ENCODE data around the gene STXBP6.

The STXBP6 gene

GRCh38 chr14:25052385-25052784 lies 2.4 kb upstream of the STXBP6 start:
- no peak for DNase-seq (ENCODE audit: low read depth)

- DNase-seq (ENCODE audit: low read depth): no peak
These were observed 563 bp upstream of the STXBP6 start for GRCh38 chr14:25050269-25051150.

GRCh38 chr14:25049093-25049567 lies 817 bp downstream of the STXBP6 start:
- DNase-seq (ENCODE audit: low read depth): no peak

GRCh38 chr14:25048170-25049016 lies 1.6 kb downstream of the STXBP6 start:
- no peak for DNase-seq (ENCODE audit: low read depth)

DNA sequence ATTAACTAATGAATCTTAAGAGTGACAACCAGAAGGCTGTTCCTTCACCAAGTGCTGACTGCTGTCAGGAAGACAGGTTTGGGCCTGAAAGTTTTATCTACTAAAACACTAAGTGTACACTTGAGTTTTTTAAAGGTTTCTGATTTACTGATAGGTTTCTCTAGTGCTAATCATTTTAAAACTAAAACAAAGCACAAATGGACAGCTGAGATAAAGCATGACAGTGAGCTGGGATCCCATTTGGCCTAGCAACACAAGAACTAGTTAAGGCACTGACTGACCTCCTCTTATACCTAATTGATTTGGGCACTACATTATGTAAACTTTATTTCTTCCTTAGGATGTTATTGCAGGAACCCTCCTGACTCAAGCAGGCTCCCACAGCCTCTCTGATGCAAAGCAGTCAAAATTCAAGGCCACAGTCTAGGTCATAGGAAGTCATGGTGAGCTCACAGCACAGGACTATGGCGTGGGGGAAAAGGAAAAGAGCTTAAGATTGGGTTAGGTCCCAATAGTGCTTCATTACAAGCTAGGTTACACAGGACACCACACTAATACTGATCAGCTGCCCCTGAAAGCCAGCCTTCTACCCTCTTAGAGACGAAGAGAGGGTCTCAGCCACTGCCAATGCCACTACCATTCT lies 3.5 kb downstream of the STXBP6 start:
- no peak for DNase-seq (ENCODE audit: low read depth)

DNA sequence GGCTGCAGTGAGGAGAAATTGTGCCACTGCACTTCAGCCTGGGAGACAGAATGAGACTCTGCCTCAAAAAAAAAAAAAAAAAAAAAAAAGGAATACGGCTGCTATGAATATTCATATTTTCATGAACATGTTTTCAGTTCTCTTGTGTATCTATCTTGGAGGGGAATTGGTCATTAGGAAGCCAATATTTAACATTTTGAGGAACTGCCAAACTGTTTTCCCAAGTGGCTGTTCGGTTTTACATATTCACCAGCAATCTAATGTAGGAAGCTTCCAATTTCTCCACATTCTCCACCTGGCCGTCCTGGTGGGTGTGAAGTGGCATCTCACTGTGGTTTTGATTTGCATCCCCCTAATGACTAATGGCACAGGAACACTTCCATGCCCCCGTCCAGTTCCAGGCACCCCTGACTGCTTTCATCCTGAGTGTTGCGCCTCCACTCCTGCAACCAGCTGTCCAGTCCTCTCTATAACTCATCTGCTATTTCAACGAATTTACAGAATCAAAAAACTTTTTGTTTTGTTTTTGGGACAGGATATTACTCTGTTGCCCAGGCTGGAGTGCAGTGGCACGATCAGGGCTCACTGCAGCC lies 5.7 kb downstream of the STXBP6 start:
- no peak for DNase-seq (ENCODE audit: low read depth)

GRCh38 chr14:25042362-25043299 lies 7.3 kb downstream of the STXBP6 start:
- DNase-seq (ENCODE audit: low read depth): no peak

DNA sequence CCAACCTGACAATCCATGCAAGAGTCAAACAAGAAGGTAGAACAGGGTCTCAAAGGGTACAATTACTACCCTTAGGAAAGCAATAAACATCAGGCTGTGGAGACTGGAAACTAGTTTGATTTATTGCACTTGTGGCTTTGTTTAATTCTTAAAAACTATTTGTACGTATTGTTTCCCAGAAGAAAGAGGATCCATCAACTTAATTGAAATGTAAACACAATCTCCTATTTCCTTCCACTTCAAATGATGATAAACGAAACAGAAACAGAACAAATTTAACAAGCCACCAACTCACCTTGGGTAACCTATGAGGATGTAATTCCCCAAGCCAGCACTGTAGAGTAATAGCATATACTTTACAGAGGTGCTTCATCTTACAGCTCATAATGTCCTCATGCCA lies 8.0 kb downstream of the STXBP6 start:
- no peak for DNase-seq (ENCODE audit: low read depth)

DNA sequence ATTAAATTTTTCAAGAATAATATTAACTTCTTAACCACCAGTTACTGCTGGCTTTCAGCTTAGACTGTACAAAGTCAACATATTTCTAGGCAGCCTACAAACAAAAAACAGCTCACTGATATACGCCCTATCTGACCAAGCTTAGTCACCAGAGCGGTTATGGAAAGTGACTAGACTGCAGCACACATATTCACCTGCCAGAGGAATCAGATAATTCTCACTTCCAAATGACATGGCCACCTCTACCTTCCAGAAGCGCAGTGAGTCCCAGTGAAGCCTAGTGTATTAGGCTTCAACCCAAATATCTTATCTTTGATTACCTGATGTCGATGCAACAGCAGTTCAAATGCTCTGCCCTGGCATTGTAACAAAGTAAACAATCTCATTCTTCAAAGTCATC lies 8.5 kb downstream of the STXBP6 start:
- DNase-seq (ENCODE audit: low read depth): no peak

DNA sequence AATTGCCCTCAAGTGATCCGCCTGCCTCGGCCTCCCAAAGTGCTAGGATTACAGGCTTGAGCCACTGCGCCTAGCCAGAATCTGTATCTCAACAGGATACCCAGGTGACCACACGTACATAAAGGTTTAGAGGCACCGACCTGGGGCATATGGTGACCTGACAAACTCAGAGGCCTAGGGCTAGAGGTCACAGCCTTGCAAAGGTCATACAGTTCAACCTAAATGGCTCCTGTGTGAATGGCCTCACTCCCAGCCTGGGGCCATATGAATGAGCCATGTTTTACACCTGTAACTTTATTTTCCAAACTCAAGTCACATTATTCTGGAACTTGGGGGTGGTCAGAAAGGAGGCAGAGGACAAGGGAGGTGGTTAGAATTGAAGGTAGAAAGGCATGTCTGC lies 10.0 kb downstream of the STXBP6 start:
- no peak for DNase-seq (ENCODE audit: low read depth)

DNA sequence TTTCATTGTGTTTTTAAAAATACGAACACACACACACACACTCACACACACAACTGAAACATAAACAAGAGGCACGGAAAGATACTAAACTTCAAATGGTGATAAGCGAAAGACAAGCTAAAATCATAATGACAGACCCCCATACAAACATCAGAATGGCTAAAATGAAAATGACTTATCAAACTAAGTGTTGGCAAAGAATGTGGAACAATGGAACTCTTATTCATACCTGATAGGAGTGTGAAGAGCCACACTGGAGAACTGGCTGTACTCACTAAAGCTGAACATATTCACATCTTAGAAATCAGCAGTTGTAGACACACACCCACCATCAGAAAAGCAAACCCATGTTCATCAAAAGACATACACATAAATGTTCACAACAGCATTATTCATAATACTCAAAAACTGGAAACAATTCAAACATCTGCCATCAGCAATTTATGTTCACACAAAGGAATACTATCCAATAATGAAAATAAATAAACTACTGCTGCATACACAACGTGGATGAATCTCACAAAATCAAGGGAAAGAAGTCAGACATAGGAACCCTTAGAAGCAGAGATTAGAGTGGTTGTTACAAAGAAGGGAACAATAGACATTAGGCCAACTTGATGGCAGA lies 11.8 kb downstream of the STXBP6 start:
- no peak for DNase-seq (ENCODE audit: low read depth)

GRCh38 chr14:25037032-25037431 lies 12.9 kb downstream of the STXBP6 start:
- DNase-seq (ENCODE audit: low read depth): no peak

DNA sequence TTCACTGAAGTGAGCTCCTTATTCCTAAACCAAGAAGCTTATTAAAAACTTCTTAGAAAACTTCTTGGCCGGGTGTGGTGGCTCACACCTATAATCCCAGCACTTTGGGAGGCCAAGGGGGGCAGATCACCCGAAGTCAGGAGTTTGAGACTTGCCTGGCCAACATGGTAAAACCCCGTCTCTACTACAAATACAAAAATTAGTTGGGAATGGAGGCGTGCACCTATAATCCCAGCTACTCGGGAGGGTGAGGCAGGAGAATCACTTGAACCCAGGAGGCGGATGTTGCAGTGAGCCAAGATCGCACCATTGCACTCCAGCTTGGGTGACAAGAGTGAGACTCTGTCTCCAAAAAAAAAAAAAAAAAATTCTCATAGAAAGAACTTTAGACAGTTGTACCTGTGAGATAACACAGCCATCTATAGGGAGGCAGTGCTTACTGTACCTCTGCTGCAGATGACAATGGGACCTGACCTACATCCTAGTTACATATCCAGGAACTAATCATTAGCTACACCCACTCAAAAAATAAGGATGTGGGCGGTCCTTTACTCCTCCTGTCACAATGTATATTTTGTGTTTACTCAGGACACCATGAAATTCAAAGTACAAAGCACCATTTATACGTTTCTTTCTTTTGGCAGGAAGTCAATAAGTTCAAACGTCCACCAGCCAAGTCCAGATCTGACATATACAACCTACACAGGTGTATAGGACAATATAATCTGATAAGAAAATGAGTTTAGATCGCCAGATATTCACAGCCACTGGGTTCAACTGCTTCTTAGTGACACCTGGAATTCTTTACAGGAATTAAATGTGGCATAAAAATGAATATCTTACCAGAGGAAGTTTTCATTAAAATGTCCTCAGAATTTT lies 14.9 kb downstream of the STXBP6 start:
- no peak for DNase-seq (ENCODE audit: low read depth)

- DNase-seq (ENCODE audit: low read depth): no peak
These were observed 16.6 kb downstream of the STXBP6 start for GRCh38 chr14:25033358-25033757.

DNA sequence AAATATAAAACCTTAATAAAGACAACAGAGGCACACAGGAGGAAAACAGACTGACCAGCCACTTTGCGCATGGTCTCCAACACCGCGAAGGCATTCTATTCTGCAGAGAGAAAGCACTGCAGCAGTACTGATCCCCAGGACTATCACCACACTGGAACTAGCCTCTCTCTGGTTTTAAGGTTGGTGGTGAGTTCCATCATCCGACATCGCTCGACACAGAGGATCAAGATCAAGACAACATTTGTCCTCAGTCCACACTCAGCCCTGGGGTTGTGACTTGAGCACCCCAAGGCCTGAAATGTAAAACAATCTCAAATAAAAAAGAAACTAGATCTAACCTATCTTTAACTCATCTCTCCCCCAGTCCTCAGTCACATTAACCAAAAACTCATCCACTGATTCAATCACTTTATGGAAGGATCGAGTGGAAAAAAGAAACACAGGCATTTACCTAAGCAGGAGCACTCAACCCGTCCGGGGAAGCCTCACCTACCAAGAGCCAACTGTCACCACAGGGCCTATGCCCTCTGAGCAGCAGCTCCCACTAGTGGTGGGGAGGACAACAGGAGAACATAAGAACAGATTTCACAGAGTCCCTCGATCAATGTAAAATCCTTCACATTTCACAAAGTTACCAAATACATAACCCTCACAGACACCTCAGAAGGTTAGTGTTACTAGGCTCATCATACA lies 17.7 kb downstream of the STXBP6 start:
- DNase-seq (ENCODE audit: low read depth): no peak

- no peak for DNase-seq (ENCODE audit: low read depth)
These were observed 23.3 kb downstream of the STXBP6 start for GRCh38 chr14:25026476-25027137.

GRCh38 chr14:25019892-25020291 lies 30.1 kb downstream of the STXBP6 start:
- no peak for DNase-seq (ENCODE audit: low read depth)

GRCh38 chr14:25017562-25017961 lies 32.4 kb downstream of the STXBP6 start:
- no peak for DNase-seq (ENCODE audit: low read depth)
